GM21528 (cell line): ENCODE data around the gene MAGEB1.

Experiments
- ATAC-seq: cut with Tn5 transposase; IDR thresholded peaks from one replicate; pipeline ENCODE4 v1.9.1; 2021; ENCODE audit warnings: mild to moderate bottlenecking, moderate library complexity; ENCODE audit not compliant: unreplicated experiment, low FRiP score

Gene MAGEB1

GRCh38 chrX:30283456-30284200 is 36.7 kb downstream of the MAGEB1 start:
- ATAC-seq, result no peak

GRCh38 chrX:30296408-30297254 is 49.7 kb downstream of the MAGEB1 start:
- no peak for ATAC-seq

- ATAC-seq, result no peak
These were observed 54.3 kb downstream of the MAGEB1 start for GRCh38 chrX:30301208-30301607.
